GM19463 (cell line): ENCODE measurements around the gene FHL3.

ENCODE experiments used
- ATAC-seq: cut with Tn5 transposase; IDR thresholded peaks from one replicate; pipeline ENCODE4 v1.9.1; 2021; ENCODE audit warnings: mild to moderate bottlenecking, moderate library complexity; ENCODE audit not compliant: unreplicated experiment

The FHL3 gene, protein sequence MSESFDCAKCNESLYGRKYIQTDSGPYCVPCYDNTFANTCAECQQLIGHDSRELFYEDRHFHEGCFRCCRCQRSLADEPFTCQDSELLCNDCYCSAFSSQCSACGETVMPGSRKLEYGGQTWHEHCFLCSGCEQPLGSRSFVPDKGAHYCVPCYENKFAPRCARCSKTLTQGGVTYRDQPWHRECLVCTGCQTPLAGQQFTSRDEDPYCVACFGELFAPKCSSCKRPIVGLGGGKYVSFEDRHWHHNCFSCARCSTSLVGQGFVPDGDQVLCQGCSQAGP

DNA sequence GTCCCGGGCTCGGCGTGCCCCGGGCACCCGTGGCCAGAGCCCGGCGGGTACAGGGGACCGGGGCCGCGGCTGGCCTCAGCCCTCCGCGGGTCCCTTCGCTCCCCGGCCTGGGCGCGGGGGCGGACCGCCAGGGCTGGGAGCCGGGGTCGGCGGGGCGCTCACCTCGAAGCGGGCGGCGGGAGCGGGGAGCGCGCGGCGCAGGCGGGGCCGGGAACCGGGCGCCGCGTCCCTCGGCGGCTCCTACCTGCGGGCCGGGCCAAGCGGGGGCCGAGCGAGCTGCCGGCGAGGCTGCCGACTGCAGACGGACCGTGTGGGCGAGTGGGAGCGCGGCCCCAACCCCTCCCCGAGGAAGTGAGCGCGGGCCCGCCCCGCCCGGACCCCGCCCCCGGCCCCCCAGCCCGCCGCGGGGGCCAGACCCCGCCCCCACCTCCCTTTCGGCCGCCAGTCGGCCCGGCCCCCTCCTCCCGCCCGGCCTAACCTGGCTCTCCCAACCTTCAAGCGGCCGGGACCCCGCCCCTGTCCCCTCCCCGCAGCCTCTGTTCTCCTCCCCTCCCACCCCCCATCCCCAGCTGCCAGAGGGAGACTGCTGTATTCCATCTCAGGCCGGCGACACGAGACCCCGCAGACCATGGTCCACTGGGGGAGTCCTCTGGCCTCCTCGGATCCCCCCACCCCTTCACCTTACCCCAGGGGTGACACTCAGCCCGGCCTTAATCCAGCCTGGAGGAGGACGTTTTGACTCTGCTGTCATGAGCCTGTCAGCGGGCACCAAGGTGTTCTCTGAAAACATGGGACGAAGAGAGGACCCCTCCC lies at the start of gene FHL3:
Gene FHL3, minus strand, starts transcription at position 320 of the 813 bp plus-strand sequence. CDS start 6,102 bp downstream, outside the sequence.
- peak; percentile 43 for ATAC-seq

DNA sequence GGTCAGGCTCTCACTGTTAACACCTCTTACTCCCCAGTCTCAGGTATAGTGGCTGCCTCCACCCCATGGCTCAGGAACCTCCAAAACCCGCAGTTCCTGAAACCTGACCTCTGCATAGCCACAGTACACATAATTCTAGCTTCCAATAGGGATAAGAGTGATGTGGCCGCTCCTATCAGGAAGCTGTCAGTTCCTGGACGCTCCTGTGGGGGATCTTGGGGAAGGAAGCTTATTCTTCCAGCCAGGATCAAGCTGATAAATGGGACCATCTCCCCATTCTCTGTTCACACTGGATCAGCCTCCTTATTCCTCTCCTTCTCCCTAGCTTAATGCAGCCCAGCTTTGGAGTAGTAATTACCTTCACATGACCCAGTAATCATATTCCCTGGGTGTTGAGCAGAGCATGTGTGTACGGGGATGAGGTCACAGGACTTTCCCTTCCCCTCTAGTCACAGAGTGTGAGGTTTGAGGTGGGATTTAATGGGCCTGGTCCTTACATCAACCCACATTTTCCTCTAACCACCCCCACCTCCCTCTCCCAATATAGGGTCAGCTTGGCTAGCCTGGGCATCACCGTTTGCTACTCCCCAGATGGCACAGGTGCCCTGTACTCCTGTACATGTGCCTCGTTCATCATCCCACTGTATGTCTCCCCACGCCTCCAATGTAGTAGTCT lies 48.2 kb upstream of the FHL3 start:
- no peak for ATAC-seq

DNA sequence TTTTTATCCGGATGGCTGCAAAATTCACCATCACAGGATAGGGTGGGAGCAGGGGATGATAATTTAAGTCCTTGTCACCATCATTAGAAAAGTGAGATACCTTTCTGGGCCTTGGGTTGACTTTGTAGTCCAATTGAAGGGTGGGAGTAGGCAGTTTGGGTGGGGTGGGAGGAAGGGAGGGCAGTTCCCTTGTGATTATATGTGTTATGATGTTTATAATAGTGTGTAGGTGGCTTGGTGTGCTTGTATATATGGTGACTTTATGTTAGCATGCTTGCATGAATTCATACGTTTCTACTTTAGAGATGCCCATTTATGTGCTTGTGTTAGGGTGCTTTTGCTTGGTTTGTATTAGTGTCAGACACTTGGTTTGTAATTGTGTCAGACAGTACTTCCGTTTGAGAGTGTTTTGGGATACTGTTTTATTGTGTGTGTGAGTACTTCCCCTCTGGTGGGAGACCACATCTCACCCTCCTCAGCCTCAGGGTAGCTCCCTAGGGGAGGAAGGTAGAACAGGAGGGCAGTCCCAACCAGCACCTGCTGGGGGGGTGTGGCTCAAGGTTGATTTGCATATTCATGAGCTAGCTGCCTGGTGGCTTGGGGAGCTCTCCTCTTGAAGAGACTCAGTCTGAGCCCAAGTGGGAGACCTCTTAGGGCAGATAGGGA lies 47.6 kb upstream of the FHL3 start:
- ATAC-seq: peak; percentile 61

DNA sequence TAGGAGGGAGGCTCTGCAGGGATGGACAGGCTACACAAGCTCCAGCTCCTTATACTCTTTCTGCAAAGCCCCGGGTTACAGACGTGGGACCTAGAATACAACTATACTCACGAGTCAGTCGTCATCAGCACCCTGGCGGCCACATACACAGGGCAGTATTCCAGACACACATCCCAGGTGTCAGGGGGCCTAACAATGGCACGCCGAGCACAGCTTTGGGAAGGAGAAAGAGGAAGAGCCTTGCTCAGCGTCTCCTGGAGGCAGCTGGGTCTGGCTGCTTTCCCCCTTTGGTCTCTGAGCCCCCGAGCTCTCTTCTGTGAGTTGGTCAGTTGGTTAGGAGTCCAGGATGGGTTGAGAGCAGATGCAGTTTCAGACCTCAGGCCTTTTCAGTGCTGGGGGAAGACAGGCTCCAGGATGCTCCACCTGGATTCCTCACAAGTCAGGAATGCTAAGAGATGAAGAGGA lies 45.8 kb upstream of the FHL3 start:
- ATAC-seq: no peak

DNA sequence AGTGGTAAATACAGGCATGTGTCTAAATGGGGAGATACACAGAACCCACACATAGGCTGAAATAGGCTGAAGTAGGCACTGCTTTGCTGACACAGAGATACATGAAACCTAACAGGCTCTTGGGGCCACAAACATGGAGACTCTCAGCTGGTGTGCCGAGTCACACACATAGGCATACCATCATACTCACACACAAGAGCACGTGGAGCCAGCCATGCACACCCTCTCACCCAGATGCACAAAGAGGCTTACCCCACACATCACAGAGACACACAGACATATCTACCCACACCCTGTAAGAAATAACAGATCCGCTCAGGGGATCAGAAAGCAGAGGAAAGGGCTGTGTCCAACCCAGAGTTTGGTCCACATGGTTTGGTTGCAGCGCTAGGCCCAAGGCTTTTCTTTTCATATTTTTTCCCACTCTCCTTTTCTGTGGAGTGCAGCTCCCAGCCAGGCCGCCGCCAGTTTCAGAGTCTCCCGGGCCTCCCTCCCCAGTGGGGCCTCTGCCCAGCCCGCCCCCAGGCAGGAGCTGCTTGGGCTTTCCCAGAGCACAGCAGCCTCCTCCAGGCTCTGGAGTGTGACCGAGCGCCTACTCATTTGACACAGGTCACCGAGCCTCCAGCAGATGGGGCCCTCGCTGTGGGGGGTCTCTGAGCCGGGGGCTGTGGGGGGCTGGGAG lies 45.2 kb upstream of the FHL3 start:
- ATAC-seq: no peak

DNA sequence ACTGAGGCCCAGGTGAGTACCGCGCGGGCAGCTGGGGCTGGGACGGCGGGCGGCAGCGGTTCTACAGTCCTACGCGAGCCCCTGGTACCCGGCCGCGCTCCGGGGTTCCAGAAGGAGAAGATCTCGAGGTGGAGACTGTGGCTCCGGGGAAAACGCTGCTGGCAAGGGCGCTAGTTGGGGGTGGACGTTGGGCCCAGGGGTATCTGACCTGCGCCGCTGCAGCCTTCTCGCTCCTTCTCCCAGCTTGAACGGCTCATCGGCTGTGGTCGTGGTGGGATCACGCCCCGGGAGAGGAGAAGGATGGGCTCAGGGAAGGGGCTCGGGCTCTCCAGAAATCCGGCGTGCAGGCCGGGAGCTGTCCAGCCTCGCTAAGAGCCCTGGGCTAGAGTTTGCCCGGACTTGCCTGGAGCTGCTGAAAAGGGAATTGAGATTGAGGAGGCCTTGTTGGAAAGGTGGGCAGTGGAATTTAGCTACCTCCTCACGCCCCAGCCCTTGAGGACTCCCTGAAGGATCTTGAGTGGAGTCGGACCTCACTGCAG lies 42.4 kb upstream of the FHL3 start:
- no peak for ATAC-seq

DNA sequence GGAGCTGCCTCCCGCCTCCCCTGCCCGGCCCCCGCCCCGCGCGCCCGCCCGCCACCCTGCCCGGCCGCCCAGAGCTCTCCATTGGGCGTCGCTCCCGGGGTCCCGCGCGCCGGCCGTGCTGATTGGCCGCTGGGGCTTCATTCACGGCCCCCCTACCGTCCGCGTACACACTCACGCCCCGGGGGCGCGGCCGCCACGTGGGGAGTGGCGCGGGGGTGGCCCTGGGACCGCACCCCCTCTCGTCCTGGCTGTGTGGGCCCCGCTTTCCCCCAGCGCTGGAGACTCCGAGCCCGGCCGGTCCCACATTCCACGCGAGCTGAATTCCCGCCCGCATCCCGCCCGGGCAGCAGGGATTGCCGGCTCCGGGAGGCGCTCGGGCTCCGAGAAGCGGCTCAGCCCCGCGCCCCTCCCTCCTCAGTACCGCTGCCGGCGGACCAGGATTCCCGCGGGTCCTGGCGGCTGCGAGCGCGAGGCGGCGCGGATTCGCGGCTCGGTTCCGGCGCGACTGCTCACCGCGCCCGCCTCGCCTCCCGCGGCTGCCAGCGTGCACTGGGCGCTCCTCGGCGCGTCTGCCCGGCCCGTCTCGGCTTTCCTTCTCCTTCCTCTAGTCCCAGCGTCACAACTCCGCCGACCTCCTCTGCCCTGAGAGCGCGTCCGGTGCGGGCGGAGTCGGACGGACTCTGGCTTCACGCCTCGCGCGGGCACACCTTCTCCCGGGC lies 41.7 kb upstream of the FHL3 start:
- peak; percentile 71 for ATAC-seq

DNA sequence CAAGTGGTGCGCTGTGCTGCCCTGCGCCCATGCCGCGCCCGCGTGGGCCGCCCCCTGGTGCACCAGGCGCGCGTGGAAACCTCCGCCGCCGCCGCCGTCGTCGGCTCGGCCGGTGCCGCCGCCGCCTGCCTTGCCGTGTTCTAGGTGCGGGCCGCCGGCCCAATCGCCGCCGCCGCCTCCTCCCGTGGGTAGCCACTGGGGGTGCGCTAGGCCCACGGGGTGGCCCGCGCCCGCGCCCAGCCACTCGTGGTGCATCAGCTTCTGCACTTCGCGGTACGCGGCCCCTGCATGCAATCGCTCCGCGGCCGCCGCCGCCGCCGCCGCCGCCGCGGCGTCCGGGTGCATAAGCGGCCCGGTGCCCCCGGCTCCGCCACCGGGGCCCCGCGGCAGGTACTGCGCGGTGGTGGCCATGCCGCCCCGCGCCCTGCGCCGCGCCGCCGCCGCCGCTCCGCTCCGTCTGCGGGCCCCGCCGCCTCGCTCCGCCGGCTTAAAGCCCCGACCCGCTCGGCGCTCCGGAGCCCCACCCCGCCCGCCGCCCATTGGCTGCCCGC lies 41.1 kb upstream of the FHL3 start, which contains the start of gene POU3F1:
Gene POU3F1, minus strand, starts transcription at position 461 of the 551 bp plus-strand sequence. Its CDS starts 50 bp downstream, at position 411.
- peak; percentile 15 for ATAC-seq

DNA sequence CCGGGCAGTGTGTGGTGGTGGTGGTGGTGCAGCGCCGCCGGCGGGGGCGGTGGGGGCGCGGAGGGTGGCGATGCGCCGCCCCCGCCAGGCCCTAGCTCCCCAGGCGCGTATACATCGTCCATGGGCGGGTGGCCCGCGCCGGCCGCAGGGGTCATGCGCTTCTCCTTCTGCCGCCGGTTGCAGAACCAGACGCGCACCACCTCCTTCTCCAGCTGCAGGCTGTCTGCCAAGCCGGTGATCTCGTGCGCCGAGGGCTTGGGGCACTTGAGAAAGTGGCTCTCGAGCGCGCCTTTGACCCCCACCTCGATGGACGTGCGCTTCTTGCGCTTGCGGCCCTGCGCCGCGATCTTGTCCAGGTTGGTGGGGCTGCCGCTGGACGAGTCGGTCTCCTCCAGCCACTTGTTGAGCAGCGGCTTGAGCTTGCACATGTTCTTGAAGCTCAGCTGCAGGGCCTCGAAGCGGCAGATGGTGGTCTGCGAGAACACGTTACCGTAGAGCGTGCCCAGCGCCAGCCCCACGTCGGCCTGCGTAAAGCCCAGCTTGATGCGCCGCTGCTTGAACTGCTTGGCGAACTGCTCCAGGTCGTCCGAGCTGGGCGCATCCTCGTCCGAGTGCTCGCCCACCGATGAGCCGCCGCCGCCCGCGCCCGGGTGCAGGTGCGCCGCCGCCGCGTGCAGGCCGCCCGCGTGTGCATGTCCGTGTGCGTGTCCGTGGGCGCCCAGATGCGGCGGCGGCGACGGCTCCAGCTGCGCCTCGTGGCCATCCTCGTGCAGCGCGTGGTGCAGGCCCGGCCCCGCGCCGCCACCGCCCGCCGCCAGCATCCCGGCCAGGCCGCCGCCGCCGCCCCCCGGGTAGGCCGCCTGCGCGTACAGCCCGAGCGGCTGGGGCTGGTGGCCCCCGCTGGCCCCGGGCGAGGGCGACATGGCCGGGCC lies 40.4 kb upstream of the FHL3 start:
- no peak for ATAC-seq

DNA sequence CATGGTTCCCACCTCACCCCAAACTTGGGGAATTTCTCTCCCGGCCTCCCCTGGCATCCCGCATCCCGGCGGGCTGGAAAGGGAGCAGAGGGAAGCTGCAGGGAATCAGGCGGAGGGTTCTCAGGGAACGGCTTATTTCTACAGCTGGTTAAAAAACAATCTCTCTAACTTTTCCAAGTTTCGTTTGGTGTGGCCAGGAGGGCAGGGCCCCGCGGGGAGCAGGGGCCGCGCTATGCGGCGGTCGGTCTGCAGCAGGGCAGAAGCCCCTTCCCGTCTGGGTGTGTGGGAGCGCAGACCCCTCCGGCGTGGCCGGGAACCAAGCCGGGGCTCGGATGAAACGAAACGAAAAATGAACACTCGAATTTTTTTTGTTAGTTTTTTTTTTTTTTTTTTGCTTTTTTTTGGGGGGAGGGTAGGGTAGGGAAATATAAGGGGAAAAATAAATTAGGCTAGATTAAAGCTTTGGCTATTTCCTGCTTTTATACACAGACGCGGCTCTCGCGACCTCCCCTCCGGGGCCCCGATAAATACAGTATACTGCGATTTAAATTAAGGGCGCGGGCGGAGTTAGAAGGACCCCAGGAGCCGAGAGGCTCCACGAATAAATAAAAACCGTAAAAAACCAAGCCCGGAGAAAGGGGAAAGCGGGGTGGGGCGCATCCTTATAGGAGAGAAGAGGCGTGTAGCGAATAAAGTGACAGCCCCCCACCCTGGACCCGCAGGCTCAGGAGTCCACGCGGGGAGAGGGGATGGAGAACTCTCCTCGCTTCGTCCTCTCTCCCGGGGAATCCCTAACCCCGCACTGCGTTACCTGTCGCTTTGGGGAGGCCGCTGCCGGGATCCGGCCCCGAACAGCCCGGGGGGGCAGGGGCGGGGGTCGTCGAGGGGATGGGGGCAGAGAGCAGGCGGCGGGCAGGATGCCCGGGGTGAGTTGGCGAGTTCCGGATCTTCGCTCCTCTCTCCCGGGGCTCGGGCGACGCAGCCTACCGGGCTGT lies 39.2 kb upstream of the FHL3 start:
- ATAC-seq: no peak

DNA sequence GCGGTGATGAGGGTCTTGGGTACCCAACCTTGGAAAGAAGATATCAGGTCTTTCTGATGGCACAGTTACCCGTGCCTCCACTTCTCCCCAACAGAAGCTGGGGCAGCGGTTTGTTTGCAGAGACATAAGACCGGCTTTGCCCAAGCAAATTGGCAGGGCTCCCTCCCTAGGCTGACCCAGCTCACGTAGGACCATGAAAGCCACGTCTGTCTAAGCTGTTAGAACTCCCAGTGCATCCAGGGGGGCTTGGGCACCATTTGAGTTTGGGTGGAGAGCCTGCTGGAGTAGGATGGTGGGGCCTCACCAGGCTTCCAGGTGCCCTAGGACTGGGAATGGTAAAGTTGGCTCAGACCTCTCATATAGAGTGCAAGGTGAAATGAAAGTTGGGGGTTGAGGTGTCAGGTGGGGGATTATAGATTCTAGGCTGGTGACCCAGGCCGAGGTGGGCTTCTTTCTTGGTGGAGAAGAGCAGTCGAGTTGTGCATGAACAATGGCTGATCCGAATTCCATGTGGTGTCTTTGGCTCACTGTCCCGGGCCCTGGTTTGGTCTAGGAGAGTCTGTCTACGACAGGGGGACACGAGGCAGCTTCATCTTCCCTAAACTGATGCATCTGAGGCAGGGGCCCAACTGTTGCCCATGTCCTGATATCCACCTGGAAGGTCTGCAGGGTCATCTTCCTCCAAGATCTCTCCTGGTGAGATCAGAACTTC lies 37.9 kb upstream of the FHL3 start:
- ATAC-seq: no peak

DNA sequence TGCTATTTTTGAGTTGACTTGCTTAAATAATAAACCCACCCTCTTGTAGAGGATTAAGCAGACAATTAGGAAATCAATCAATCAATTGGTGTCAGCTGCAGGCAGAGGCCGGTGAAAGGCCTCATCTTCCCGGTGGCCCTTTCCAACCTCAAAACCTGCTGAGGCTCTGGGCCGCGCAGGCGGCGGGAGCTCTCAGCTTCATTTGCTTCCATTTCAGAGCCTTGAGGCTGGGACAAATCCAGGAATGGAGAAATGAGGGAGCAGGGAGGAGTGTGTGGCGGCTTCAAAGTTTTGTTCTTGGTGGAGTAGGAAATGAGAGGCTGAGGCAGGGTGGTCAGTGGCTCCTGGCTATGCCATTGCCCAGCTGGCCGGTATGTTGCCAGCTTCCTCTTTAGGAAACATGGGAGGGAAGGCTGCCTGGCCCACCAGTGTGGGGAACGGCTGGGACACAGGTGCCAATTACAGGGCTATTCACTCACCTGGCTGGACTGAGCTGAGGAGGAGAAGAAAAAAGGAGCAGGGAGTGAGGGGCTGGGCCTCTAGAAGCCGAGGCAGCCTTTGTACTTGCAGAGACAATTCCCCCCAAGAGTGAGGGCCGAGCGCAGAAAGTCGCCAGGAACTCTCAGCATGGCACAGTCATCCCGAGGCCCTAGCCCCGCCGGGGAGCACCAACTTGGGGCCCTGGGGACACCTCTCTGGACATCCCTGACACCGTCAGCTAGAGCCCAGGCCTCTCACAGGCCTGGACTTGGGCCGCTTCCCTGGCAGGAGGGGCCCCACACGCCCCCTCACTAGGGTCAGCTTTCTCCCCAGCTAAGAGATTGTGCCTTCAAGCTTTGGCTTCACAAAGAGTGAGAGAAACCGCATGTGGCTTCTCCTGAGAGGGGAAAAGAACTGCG lies 36.9 kb upstream of the FHL3 start:
- no peak for ATAC-seq

DNA sequence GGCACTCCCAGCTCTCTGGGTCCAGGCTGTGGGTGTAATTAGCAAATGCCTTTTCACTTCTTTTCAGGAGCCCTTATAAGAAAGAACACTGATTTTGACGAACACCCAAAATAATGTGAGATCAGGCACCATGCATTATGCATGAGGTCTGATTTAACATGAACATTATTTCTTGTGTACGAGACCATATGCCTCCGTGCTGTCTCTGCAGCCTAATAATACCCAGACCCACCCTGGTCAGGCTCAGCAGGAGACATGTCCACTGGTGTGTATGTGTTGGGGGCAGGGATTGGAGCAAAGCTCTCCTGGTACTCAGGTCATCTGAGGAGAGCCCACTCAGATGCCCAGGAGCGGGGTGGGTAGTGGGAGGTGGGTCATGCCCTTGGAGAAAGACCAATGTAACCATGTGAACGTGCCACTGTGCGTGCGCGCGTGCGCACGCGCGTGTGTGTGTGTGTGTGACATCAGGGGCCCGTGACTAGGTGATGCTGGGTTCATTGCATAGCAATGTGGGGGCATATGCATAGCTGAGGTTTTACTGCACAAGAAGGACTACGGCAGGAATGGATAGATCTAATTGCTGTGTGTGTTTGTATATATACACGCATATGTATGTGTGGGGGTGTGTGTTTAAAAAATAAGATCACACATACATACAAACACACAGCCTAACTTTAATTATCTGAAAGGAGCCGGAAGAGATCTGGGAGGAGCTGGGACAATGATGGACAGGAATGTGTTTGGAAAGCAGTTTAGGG lies 34.2 kb upstream of the FHL3 start:
- ATAC-seq: no peak

DNA sequence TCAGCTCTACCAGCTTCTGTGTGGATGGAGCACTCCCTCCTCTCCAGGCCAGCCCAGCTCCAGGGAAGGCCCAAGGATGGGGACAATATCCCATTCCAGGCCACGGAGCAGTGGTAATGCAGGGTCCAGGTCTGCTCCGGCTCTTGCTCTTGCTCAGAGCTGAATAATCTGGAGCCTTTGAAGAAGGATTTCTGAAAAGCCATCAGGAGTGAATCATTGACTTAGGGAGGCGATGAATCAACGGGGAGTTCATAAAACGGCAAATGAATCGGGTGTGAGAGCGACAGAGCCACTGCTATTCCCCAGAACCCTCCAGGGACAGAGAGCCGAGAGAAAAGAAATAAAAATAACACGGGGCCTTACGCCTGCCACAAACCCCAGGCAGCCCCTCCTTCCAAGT lies 33.5 kb upstream of the FHL3 start:
- ATAC-seq: no peak
